GM12878 (cell line): Measurements from ENCODE around the gene ALAD. TPM values are rescaled to one million over a fixed set of nuclear protein-coding genes. Genes with fewer than 3 reads are reported as not detected.

Experiments used
- CBX3 ChIP-seq: fragments of 200-600 bp; sonication (generic); IDR thresholded peaks from 2 replicates; pipeline ENCODE4 v1.6.1; 2016; ENCODE audit warnings: low read depth, borderline replicate concordance
- CHD2 ChIP-seq: IDR thresholded peaks from 2 replicates; pipeline ENCODE4 v1.6.1; 2011; ENCODE audit warnings: low read depth, low read length, improper control_type of control experiment, borderline replicate concordance
- E4F1 ChIP-seq: fragments of 450-650 bp; IDR thresholded peaks from 2 replicates; pipeline ENCODE4 v1.6.1; 2018; ENCODE audit warnings: borderline replicate concordance, mild to moderate bottlenecking; ENCODE audit not compliant: partially characterized antibody
- EED ChIP-seq: sonication (generic); IDR thresholded peaks from 2 replicates; pipeline ENCODE4 v1.6.1; 2016; ENCODE audit warnings: antibody characterized with exemption, low read depth
- ETV6 ChIP-seq, 2 experiments: fragments of 450-650 bp in 1 of 2; IDR thresholded peaks in 1 of 2; conservative IDR thresholded peaks in 1 of 2; 2 replicates each; pipeline ENCODE4 v1.6.1; 2014; ENCODE audit warnings: antibody characterized with exemption in 1 of 2, borderline replicate concordance in 1 of 2, low read depth in 1 of 2, mild to moderate bottlenecking in 1 of 2, moderate library complexity in 1 of 2
- FOS ChIP-seq: IDR thresholded peaks from 3 replicates; pipeline ENCODE4 v1.6.1; 2011; ENCODE audit warnings: borderline replicate concordance; ENCODE audit not compliant: insufficient read length; ENCODE audit errors: extremely low read depth
- FOXM1 ChIP-seq: IDR thresholded peaks from 2 replicates; pipeline ENCODE4 v1.6.1; 2012; ENCODE audit warnings: low read depth, mild to moderate bottlenecking, inconsistent platforms, low read length, moderate library complexity
- IKZF2 ChIP-seq, 2 experiments: fragments of 450-650 bp; IDR thresholded peaks; 2 replicates each; pipeline ENCODE4 v1.6.1; 2017; ENCODE audit warnings: mild to moderate bottlenecking in 2 of 2, moderate library complexity in 2 of 2
- IRF5 ChIP-seq: fragments of 450-650 bp; IDR thresholded peaks from 2 replicates; pipeline ENCODE4 v1.6.1; 2017; ENCODE audit warnings: borderline replicate concordance
- MLLT1 ChIP-seq: fragments of 450-650 bp; IDR thresholded peaks from 2 replicates; pipeline ENCODE4 v1.6.1; 2016; ENCODE audit warnings: mild to moderate bottlenecking
- NFIC ChIP-seq: IDR thresholded peaks from 2 replicates; pipeline ENCODE4 v1.6.1; 2012; ENCODE audit warnings: low read depth, mild to moderate bottlenecking, inconsistent platforms, low read length, moderate library complexity
- NFXL1 ChIP-seq: fragments of 450-650 bp; IDR thresholded peaks from 2 replicates; pipeline ENCODE4 v1.6.1; 2017; ENCODE audit warnings: antibody characterized with exemption, mild to moderate bottlenecking, borderline replicate concordance
- NKRF ChIP-seq: fragments of 450-650 bp; conservative IDR thresholded peaks from 2 replicates; pipeline ENCODE4 v1.6.1; 2017; ENCODE audit warnings: mild to moderate bottlenecking, moderate library complexity
- SMAD5 ChIP-seq: IDR thresholded peaks from 2 replicates; pipeline ENCODE4 v1.6.1; 2016; ENCODE audit warnings: antibody characterized with exemption, low read depth
- ZBTB11 ChIP-seq: fragments of 450-650 bp; formaldehyde crosslinking; IDR thresholded peaks from 2 replicates; pipeline ENCODE4 v1.5.0; 2022; ENCODE audit warnings: mild to moderate bottlenecking, missing genetic modification characterization
- polyA plus RNA-seq, 11 experiments: library from polyadenylated mRNA; depleted of rRNA in 4 of 11; unstranded in 6 of 11; stranded (reverse) in 5 of 11; fragments of >200 nt; fragmentation: Nextera tagmentation in 4 of 11; fragmentation: Illumina TruSeq in 1 of 11; extraction: Ambion mirVana in 4 of 11; extraction: Trizol in 1 of 11; gene quantifications; 1 replicate in 1 of 11; 2 replicates in 10 of 11; pipeline versions ENCODE4 v1.2.1 to v1.2.3, GENCODE V29; 2011 to 2016; ENCODE audit warnings: inconsistent platforms in 2 of 11, missing spikeins in 2 of 11, low read depth in 1 of 11
- total RNA-seq, 4 experiments: library from RNA; depleted of rRNA in 3 of 4; stranded (reverse); fragments of >200 nt in 3 of 4; fragmentation: Illumina TruSeq in 1 of 4; extraction: Trizol in 1 of 4; gene quantifications; 2 replicates each; pipeline versions ENCODE4 v1.2.1 to v1.2.3, GENCODE V29; 2013 to 2021

The ALAD gene
- total and polyA plus RNA-seq, 10 of the 15 experiments (the other 5 are each of a cell fraction or from before 2014, with no cell fraction given), result 2.4 to 21.6 (median 12.9) TPM

- TF ChIP-seq ZBTB11 (CRISPR knock-in tag), result no peak
- 0 out of 2 replicates have a peak, but pooled peaks have one; percentile 14 for TF ChIP-seq EED
- TF ChIP-seq FOXM1, result no peak
- no peak for TF ChIP-seq E4F1
- TF ChIP-seq MLLT1, result 0 out of 2 replicates have a peak, but pooled peaks have one; percentile 27
- peak; percentile 65; the same call in 1 of the 2 replicates for TF ChIP-seq NKRF
- no peak for TF ChIP-seq IRF5
- no peak for TF ChIP-seq FOS
- no peak for TF ChIP-seq ETV6 (conservative IDR thresholded peaks at IDR 0.05 in 1 of 2, IDR thresholded peaks at IDR 0.05 in 1 of 2; ENCODE audit: borderline replicate concordance in 1 of 2, low read depth in 1 of 2)
- no peak for TF ChIP-seq NFIC
- no peak for TF ChIP-seq CBX3
- 0 out of 2 replicates have a peak, but pooled peaks have one; percentile 28 for TF ChIP-seq CHD2
- TF ChIP-seq NFXL1, result no peak
- no peak for TF ChIP-seq SMAD5
- no peak for TF ChIP-seq IKZF2 (IDR thresholded peaks at IDR 0.05)
Observed at GRCh38 chr9:113376634-113377567, 24.2 kb downstream of the ALAD start, which contains the start of gene HDHD3 (continued).
